ENCODE measurements around the gene TTC23. TPM values are rescaled to one million over a fixed set of nuclear protein-coding genes. Genes with fewer than 3 reads are reported as not detected.

The TTC23 gene
- total and polyA plus RNA-seq, 9 of the 15 experiments (the other 6 are each of a cell fraction or from before 2014, with no cell fraction given): 0.41 to 4.5 (median 2.5) TPM

DNA sequence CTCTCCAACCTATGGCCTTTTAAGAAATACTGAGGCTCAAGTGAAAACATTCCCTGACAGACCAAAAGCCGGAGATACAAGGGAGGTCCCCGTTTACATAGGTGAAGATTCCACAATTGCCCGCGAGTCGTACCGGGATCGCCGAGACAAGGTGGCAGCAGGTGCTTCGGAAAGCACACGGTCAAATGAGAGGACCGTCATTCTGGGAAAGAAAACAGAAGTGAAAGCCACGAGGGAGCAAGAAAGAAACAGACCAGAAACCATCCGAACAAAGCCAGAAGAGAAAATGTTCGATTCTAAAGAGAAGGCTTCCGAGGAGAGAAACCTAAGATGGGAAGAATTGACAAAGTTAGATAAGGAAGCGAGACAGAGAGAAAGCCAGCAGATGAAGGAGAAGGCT is 119.7 kb downstream of the TTC23 start:
- WGBS (ENCODE audit: insufficient coverage, low coverage, missing lambda C conversion rate): 5% methylated on average over 16 of the region's 16 CpGs
- CTCF ChIA-PET (ENCODE audit: low intra/inter-chr PET ratio): no interaction called here
- H3K9ac ChIP-seq (ENCODE audit: insufficient read depth in 1 of 2, low read depth in 2 of 2, low read length in 2 of 2): no peak overlapping the region
- H2AFZ ChIP-seq (ENCODE audit: low read depth, low read length): no peak overlapping the region
- ATAC-seq (no peak), FAIRE-seq (no peak), DNase-seq (ENCODE audit: extremely low read depth in 1 of 4, low spot score in 3 of 4) (no peak)
- POLR2A ChIA-PET: no interaction called here
- no peaks in the 10 kb centered on the region for H3K9me1 ChIP-seq (ENCODE audit: control insufficient read depth, insufficient read depth, low read length)
- TF ChIP-seq STAG1 (CRISPR knock-in tag; IDR thresholded peaks at IDR 0.05; ENCODE audit: borderline replicate concordance) (no peak), PPARD (CRISPR knock-in tag; IDR thresholded peaks at IDR 0.05) (no peak), TBL1XR1 (IDR thresholded peaks at IDR 0.05; ENCODE audit: low read length in 2 of 2) (no peak), KAT2B (IDR thresholded peaks at IDR 0.05; ENCODE audit: low read depth, low read length) (no peak), CAMTA2 (CRISPR knock-in tag; conservative IDR thresholded peaks at IDR 0.05) (no peak), ZNF23 (CRISPR knock-in tag; IDR thresholded peaks at IDR 0.05) (no peak), ADNP (tag; IDR thresholded peaks at IDR 0.05) (no peak), MAZ (CRISPR knock-in tag; conservative IDR thresholded peaks at IDR 0.05 in 1 of 2, IDR thresholded peaks at IDR 0.05 in 1 of 2) (no peak), CHD2 (IDR thresholded peaks at IDR 0.05; ENCODE audit: low read depth, low read length) (no peak), POLR2A (conservative IDR thresholded peaks at IDR 0.05) (no peak), HNRNPK (IDR thresholded peaks at IDR 0.05; ENCODE audit: low read depth, low read length, poor library complexity, severe bottlenecking) (no peak), ETV5 (CRISPR knock-in tag; IDR thresholded peaks at IDR 0.05; ENCODE audit: low read depth) (no peak), CBX5 (IDR thresholded peaks at IDR 0.05; ENCODE audit: borderline replicate concordance, low read depth) (no peak), GATAD2B (IDR thresholded peaks at IDR 0.05; ENCODE audit: borderline replicate concordance) (no peak), ZNF589 (CRISPR knock-in tag; IDR thresholded peaks at IDR 0.05; ENCODE audit: low read depth) (no peak), RAD51 (IDR thresholded peaks at IDR 0.05; ENCODE audit: borderline replicate concordance, low read depth) (no peak)
- TF ChIP-seq, protein P1, sequence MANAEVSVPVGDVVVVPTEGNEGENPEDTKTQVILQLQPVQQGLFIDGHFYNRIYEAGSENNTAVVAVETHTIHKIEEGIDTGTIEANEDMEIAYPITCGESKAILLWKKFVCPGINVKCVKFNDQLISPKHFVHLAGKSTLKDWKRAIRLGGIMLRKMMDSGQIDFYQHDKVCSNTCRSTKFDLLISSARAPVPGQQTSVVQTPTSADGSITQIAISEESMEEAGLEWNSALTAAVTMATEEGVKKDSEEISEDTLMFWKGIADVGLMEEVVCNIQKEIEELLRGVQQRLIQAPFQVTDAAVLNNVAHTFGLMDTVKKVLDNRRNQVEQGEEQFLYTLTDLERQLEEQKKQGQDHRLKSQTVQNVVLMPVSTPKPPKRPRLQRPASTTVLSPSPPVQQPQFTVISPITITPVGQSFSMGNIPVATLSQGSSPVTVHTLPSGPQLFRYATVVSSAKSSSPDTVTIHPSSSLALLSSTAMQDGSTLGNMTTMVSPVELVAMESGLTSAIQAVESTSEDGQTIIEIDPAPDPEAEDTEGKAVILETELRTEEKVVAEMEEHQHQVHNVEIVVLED (CRISPR knock-in tag; IDR thresholded peaks at IDR 0.05): no peak
- TF ChIP-seq, protein P2, sequence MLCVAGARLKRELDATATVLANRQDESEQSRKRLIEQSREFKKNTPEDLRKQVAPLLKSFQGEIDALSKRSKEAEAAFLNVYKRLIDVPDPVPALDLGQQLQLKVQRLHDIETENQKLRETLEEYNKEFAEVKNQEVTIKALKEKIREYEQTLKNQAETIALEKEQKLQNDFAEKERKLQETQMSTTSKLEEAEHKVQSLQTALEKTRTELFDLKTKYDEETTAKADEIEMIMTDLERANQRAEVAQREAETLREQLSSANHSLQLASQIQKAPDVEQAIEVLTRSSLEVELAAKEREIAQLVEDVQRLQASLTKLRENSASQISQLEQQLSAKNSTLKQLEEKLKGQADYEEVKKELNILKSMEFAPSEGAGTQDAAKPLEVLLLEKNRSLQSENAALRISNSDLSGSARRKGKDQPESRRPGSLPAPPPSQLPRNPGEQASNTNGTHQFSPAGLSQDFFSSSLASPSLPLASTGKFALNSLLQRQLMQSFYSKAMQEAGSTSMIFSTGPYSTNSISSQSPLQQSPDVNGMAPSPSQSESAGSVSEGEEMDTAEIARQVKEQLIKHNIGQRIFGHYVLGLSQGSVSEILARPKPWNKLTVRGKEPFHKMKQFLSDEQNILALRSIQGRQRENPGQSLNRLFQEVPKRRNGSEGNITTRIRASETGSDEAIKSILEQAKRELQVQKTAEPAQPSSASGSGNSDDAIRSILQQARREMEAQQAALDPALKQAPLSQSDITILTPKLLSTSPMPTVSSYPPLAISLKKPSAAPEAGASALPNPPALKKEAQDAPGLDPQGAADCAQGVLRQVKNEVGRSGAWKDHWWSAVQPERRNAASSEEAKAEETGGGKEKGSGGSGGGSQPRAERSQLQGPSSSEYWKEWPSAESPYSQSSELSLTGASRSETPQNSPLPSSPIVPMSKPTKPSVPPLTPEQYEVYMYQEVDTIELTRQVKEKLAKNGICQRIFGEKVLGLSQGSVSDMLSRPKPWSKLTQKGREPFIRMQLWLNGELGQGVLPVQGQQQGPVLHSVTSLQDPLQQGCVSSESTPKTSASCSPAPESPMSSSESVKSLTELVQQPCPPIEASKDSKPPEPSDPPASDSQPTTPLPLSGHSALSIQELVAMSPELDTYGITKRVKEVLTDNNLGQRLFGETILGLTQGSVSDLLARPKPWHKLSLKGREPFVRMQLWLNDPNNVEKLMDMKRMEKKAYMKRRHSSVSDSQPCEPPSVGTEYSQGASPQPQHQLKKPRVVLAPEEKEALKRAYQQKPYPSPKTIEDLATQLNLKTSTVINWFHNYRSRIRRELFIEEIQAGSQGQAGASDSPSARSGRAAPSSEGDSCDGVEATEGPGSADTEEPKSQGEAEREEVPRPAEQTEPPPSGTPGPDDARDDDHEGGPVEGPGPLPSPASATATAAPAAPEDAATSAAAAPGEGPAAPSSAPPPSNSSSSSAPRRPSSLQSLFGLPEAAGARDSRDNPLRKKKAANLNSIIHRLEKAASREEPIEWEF (CRISPR knock-in tag; IDR thresholded peaks at IDR 0.05): no peak
- H3K4me2 ChIP-seq (ENCODE audit: insufficient read depth, low read length): no peak overlapping the region
- no peaks in the 10 kb centered on the region for H3K9me3 ChIP-seq (replicated peaks; ENCODE audit: control insufficient read depth, insufficient read depth, low read depth, low read length)
- no peaks in the 10 kb centered on the region; the same call in 1 of the 2 replicates for H4K20me1 ChIP-seq (replicated peaks; ENCODE audit: control insufficient read depth, insufficient read depth, low read length)
- no TSS peak for BruUV-seq (replicated peaks)
- H3K4me1 ChIP-seq (replicated peaks in 1 of 2; ENCODE audit: control insufficient read depth in 2 of 2, insufficient read depth in 2 of 2, low read length in 2 of 2): peaks cover 5 to 15% of the 10 kb centered on the region in 2 experiments; a peak in 3 of 5 replicates
- in situ Hi-C loops (cut with MboI) (no loop called here), intact Hi-C loops (cut with micrococcal nuclease) (no loop called here)
- no peak overlapping the region for H3K4me3 ChIP-seq
- no peaks in the 10 kb centered on the region for H3K79me2 ChIP-seq (ENCODE audit: control insufficient read depth, insufficient read depth, low read length)
- no peaks in the 10 kb centered on the region for H3K36me3 ChIP-seq (ENCODE audit: control insufficient read depth, insufficient read depth, low read length)
- H3K27me3 ChIP-seq (ENCODE audit: control insufficient read depth in 2 of 2, insufficient read depth in 2 of 2, low read length in 2 of 2): peaks cover 29 to 72% of the 10 kb centered on the region in 2 experiments
- no peak overlapping the region for H3K27ac ChIP-seq (ENCODE audit: extremely low read depth, low read depth, low read length)

Measured in K562 (cell line).